HK-2 (cell line): Measurements from ENCODE around the gene PRR12.

ENCODE experiments used
- DNase-seq: peaks from one replicate; pipeline ENCODE4 v3.0.0-alpha.2; 2018; ENCODE audit not compliant: unreplicated experiment

PRR12 gene

GRCh38 chr19:49590971-49591730, at the start of gene PRR12:
Gene PRR12 (plus strand): TSS chr19:49591182. CDS start chr19:49591655, 473 bp downstream.
- peak; percentile 78 for DNase-seq

GRCh38 chr19:49541914-49542313, 49.1 kb upstream of the PRR12 start:
- no peak for DNase-seq

DNA sequence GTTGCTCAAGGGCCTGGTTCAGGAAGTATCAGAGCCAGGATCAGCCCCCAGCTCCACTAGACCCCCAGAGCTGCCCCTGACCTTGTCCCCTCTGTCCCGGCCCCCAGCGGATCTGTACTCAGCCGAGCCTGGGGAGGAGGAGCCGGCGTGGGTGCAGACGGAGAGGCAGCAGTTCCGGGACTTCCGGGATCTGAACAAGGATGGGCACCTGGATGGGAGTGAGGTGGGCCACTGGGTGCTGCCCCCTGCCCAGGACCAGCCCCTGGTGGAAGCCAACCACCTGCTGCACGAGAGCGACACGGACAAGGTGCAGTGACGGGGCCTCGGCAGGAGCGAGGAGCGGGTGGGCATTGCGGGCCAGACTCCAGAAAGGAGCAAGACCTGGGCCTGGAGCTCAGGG, 48.5 kb upstream of the PRR12 start:
- no peak for DNase-seq

DNA sequence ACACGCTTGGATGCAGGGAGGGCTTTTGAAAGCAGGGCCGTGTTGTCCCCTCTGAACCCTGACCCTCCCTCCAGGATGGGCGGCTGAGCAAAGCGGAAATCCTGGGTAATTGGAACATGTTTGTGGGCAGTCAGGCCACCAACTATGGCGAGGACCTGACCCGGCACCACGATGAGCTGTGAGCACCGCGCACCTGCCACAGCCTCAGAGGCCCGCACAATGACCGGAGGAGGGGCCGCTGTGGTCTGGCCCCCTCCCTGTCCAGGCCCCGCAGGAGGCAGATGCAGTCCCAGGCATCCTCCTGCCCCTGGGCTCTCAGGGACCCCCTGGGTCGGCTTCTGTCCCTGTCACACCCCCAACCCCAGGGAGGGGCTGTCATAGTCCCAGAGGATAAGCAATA, 48.0 kb upstream of the PRR12 start:
- DNase-seq = no peak

GRCh38 chr19:49544154-49544553, 46.8 kb upstream of the PRR12 start:
- DNase-seq = no peak

- peak; percentile 68 for DNase-seq
Measured at GRCh38 chr19:49546825-49547565, 44.0 kb upstream of the PRR12 start.

- DNase-seq = no peak
Measured at GRCh38 chr19:49549045-49549444, 41.9 kb upstream of the PRR12 start.

DNA sequence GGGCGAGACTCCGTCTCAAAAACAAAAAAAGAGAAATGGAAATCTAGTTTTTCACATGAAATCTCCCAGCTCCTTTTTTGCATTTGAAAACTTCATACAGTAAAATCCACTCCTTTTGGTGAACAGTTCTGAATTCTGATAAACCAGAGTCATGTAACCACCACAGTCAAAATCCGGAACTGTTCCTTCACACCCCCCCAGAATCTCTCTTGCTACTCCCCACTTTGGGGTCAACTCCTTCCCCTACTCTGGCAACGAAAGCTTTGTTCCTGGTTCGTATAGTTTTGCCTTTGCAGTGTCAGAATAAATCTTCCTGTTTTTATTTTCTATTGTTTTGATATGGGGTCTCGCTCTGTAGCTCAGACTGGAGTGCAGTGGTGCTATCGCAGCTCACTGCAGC, 39.5 kb upstream of the PRR12 start:
- DNase-seq = no peak

GRCh38 chr19:49552749-49553148, 38.2 kb upstream of the PRR12 start:
- no peak for DNase-seq

DNA sequence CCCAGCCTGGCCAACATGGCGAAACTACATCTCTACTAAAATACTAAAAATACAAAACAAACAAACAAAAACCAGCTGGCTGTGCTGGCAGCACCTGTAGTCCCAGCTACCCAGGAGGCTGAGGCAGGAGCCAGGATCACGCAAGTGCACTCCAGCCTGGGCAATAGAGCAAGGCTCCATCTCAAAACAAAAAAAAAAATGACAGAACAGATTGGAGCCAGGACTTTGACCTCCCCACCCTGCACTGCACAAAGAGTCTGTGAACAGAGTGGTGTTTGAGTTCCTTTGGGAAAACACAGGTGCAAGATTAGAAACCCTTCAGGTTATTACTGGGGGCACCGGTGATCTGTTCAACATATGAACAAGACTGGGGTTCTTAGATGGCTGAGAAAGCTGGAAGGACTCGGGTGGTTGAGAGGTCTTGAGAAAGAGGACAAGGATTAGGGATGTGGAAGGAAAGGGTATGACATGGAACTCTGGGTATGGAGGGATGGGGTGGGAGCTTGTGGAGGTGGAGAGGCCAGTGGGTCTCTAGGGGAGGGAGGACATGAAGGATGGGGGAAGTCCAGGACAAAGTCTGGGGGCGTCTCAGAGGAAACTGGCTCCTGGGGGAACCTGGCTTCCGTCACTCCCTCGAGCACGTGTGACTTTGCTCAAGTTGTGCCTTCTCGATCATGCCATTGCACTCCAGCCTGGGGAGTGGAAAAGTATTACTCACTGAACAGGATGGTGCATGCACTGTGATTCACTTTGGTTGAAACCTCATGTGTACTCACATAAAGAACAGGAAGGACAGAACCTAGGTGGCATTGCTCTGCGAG, 37.3 kb upstream of the PRR12 start:
- DNase-seq = no peak

- no peak for DNase-seq
Measured at GRCh38 chr19:49554701-49555181, 36.2 kb upstream of the PRR12 start.

DNA sequence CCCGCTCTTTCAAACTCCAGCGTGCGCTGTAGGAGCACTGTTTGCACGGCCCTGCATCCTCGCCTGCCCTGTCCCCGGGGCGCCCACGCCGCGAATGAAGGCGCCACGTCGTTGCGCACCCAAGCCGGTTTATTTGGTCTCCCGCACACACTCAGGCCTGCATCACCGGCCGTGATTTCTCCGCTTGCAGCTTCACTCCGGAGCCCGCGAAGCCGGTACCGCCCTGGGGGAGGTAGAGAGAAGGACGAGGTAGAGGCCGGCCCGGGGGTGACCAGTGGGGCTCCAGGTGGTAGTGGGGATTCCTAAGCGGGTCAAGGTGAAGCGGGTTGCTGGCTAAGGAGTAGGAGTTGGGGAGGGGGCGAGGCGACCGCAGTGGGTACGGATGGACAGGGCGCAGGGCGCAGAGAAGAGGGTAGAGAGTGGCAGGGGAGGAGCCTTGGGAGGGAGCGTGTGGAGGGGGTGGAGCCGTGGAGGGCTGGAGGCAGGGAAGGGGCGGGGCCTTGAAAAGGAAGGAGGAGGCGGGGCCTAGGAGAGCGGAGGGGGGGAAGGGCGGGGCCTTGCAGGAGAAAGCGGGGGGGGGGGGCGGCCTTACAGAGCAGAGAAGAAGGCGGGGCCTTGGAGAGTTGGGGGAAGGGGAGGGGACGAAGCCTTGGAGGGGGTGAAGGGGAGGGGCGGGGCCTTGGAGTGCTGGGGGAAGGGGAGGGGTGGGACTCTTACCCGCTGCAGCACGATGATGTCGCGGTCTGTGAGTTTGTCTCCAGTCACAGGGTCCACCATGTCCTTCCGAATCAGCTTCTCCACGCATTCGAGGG, 35.2 kb upstream of the PRR12 start:
- DNase-seq = no peak

- no peak for DNase-seq
Measured at GRCh38 chr19:49556412-49557398, 34.3 kb upstream of the PRR12 start.

DNA sequence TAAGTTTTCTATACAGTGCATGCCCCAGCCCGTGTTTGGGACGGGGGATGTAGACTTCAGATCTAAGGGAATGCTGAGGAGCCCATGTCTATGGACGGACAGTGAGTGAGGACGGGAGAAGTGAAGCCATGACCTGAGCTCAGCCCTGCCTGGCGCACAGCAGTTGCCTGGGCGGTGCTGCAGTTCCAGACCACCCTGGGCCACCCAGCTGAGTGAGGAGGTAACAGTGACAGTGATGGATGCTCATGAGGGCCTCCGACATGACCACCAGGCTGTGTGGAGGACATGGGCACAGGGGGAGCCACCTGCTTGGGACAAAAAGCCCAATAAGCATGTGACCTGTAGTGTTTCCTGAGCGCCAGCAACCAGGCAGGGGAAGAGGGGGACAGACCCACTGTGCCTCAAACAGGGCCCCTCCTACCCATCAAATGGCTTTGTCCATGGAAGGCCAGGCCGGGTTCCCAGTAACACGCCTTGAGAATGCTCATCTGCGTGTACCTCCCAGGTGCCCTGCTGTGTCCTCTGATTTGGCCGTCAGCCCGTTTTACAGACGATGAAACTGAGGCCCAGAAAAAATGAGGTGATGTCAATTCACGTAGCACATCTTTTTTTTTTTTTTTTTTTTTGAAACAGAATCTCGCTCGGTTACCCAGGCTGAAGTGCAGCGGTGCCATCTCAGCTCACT, 33.2 kb upstream of the PRR12 start:
- no peak for DNase-seq

GRCh38 chr19:49558591-49558990, 32.4 kb upstream of the PRR12 start:
- no peak for DNase-seq

DNA sequence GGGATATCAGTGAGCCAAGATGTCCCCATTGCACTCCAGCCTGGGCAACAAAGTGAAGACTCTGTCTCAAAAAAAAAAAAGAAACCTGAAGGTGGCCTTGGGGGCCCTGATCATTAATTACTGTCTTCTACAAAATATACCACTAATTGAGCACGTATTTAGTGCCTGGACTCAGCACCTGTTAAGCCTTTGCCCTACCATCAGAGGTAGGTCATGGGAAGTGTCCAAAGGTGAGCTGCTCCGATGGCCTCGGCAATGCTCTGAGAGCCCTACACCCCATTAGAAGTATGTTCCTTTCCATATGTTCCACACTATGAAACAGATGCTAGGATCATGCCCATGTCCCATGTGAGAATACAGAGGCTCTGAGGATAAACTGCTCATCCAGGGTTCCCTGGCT, 31.5 kb upstream of the PRR12 start:
- no peak for DNase-seq

DNA sequence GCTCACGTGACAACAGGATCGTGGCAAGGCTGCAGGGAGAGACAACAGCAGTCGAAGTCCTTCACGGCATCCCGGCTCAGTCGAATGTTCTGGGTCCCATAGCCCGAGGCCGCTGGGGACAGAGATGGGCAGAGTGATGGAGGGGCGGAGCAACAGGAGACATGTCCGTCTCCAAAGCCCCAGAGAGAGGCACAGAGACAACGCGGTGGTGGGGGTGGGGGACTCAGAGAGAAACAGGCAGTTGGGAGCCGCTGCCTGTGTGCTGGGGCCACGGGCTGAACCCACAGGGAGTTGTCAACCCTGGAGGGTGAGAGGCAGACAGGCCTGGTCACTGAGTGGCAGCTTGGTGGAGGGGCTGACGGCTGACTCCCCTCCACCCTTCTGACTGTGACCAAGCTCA, 31.1 kb upstream of the PRR12 start:
- no peak for DNase-seq

GRCh38 chr19:49560358-49560900, 30.6 kb upstream of the PRR12 start:
- no peak for DNase-seq

DNA sequence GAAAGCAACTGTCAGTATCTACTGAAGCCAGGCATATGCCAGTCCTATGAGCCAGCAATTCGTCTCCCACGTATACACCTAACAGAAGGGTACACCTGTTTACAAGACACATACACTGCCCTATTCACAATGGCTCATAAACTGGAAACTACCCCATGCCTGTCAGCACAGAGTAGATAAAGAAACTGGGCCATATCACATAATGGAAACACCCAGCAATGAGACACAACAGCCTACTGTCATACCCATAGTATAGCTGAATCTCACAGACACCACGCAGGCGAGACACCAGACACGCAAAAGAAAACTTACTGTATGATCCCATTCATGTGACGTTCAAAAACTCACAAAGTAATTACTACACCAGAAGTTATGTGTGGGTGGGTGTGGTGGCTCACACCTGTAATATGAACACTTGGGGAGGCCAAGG, 26.4 kb upstream of the PRR12 start:
- no peak for DNase-seq
